Measurements from ENCODE around the gene FARSA.

FARSA gene

DNA sequence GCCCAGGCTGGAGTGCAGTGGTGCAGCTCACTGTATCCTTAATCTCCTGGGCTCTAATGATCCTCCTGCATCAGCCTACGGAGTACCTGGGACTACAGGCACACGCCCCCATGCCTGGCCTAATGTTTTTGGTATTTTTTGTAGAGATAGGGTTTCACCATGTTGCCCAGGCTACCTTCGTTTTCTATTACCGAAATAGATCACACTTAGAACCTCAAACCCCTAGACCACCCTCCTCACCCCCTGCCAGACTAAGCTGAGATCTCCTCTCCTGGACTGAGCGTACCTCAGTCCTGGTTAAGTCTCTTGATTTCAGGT lies 46.9 kb downstream of the FARSA start:
- TF ChIP-seq, protein P1, sequence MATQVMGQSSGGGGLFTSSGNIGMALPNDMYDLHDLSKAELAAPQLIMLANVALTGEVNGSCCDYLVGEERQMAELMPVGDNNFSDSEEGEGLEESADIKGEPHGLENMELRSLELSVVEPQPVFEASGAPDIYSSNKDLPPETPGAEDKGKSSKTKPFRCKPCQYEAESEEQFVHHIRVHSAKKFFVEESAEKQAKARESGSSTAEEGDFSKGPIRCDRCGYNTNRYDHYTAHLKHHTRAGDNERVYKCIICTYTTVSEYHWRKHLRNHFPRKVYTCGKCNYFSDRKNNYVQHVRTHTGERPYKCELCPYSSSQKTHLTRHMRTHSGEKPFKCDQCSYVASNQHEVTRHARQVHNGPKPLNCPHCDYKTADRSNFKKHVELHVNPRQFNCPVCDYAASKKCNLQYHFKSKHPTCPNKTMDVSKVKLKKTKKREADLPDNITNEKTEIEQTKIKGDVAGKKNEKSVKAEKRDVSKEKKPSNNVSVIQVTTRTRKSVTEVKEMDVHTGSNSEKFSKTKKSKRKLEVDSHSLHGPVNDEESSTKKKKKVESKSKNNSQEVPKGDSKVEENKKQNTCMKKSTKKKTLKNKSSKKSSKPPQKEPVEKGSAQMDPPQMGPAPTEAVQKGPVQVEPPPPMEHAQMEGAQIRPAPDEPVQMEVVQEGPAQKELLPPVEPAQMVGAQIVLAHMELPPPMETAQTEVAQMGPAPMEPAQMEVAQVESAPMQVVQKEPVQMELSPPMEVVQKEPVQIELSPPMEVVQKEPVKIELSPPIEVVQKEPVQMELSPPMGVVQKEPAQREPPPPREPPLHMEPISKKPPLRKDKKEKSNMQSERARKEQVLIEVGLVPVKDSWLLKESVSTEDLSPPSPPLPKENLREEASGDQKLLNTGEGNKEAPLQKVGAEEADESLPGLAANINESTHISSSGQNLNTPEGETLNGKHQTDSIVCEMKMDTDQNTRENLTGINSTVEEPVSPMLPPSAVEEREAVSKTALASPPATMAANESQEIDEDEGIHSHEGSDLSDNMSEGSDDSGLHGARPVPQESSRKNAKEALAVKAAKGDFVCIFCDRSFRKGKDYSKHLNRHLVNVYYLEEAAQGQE (IDR thresholded peaks at IDR 0.05; ENCODE audit: insufficient read depth in 1 of 2, low read depth in 2 of 2, low read length in 2 of 2), result no peak
- TF ChIP-seq POLR2AphosphoS5 (IDR thresholded peaks at IDR 0.05; ENCODE audit: low read depth, low read length) (no peak), SIN3A (IDR thresholded peaks at IDR 0.05; ENCODE audit: borderline replicate concordance, insufficient read depth, low read length) (no peak)

DNA sequence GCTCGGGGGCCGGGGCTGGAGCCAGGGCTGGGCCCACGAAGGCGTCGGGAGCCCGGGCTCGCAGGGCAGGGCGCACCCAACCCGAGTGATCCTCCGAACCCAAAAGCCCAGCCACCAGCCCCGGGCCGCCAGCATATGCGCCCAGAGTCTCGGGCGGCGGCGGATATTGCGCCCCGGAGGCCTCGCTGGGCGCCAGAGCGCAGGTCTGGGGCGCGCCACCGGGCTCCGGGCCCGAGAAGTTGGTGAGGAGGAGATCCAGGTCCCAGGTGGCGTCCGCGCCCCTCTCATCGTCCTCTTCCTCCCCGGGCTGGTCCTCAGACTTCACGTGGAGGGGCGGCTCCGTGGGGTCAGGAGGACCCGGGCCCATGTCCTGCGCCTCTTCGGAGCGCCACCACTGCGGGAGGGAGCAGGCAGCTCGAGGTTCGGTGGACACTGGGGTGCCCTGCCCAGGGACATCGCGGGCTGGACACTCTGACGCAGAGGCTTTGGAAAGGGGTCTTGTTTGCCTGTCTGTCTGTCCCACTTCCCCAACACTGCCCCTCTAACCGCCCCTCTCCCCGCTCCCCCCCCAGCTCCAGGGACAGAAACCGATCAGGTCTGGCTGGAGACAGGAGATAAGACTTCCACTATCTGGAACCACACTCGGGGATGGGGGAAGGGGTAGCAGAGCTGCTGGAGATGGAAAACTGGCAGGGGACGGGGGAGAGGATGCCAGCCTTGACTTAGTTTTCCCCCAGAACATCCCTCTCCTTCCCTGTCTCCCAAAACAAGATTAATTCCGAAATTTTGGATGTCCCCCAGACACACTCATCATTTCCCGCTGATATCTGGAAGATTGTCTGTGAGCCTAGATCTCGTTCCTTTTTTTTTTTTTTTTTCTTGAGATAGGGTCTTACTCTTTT lies 47.5 kb downstream of the FARSA start:
- TF ChIP-seq TAF1 (IDR thresholded peaks at IDR 0.05; ENCODE audit: borderline replicate concordance, insufficient read depth, low read length), result no peak
- TF ChIP-seq, protein P1 (IDR thresholded peaks at IDR 0.05; ENCODE audit: insufficient read depth in 1 of 2, low read depth in 2 of 2, low read length in 2 of 2), result no peak
- TF ChIP-seq POLR2AphosphoS5 (IDR thresholded peaks at IDR 0.05; ENCODE audit: low read depth, low read length), result no peak
- no peak for TF ChIP-seq SIN3A (IDR thresholded peaks at IDR 0.05; ENCODE audit: borderline replicate concordance, insufficient read depth, low read length)
- no peak for TF ChIP-seq FOXP2 (optimal IDR thresholded peaks at IDR 0.05; ENCODE audit: borderline replicate concordance, extremely low read depth, extremely low read length, insufficient read depth)

DNA sequence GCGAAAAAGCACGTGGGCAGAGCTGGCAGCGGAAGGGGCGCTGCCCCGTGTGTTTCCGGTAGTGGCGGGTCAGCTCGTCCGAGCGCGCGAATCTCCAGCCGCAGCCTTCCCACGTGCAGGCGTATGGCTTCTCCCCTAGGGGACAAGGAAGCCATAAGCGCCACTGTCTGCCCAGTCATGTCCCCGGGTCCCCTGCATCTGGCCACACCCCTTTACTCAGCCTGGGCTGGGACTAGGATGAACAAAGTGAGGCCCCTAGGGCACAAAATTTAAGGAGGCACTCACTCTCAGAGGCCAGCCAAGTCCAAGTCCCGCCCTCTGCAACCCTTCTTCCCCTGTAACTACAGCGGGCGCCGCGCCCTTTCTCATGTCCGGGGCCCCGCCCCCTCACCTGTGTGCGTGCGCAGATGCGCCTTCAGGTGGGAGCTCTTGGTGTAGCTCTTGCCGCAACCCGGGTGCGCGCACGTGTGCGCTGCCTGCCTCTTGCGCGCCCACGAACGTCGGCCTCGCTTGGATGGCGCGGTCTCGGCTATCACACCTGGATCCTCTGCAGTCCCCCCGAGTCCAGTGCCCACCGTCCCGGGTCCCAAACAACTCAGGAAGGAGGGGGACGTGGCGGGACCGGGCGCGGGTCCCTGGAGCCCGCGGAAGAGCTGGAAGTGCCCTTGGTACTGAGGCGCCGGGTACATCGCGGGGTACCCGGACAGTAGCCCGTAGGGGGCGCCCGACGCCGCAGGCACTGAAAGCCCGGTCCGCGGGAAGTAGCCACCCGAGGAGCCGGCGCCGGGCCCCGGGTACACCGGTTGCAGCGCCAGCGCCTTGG lies 48.4 kb downstream of the FARSA start:
- TF ChIP-seq, protein P1 (IDR thresholded peaks at IDR 0.05; ENCODE audit: insufficient read depth in 1 of 2, low read depth in 2 of 2, low read length in 2 of 2), result no peak
- TF ChIP-seq TAF1 (IDR thresholded peaks at IDR 0.05; ENCODE audit: borderline replicate concordance, insufficient read depth, low read length), result no peak
- TF ChIP-seq SIN3A (IDR thresholded peaks at IDR 0.05; ENCODE audit: borderline replicate concordance, insufficient read depth, low read length), result no peak
- TF ChIP-seq POLR2AphosphoS5 (IDR thresholded peaks at IDR 0.05; ENCODE audit: low read depth, low read length), result no peak
- TF ChIP-seq FOXP2 (optimal IDR thresholded peaks at IDR 0.05; ENCODE audit: borderline replicate concordance, extremely low read depth, extremely low read length, insufficient read depth), result no peak

DNA sequence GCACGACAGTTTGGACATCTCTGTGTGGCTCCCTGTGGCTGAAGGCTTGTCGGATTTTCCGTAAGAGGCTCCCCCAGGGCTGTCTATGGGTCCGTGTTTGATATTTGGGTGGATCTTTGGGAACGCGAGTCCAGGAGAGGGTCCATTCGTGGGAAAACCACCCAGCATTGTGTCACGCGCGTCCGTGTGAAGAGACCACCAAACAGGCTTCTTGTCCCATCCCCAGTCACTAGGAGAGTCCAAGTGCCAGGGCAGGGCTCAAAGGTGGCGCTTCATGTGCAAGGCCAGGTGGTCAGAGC lies 48.9 kb downstream of the FARSA start:
- TF ChIP-seq FOXP2 (optimal IDR thresholded peaks at IDR 0.05; ENCODE audit: borderline replicate concordance, extremely low read depth, extremely low read length, insufficient read depth), result no peak
- no peak for TF ChIP-seq SIN3A (IDR thresholded peaks at IDR 0.05; ENCODE audit: borderline replicate concordance, insufficient read depth, low read length)

DNA sequence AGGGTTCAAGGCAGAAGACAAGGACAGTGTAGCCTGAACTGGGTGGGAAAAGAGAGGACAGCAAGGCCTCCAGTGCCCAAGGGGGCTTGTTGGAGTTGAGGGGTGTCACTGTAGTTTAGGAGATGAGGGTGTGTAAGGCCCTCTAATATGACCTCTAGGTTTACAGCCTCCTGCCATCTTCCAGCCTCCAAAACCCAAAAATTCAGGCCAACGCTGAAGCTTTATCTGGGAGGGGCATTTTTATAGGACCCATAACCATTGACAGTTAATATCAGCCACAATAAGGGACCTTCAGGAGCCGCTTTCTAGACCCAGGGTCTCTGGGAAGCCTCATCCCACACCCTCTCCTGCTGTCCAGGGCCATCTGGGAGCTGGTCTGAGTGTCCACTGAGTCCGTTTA lies 49.3 kb downstream of the FARSA start:
- TF ChIP-seq FOXP2 (optimal IDR thresholded peaks at IDR 0.05; ENCODE audit: borderline replicate concordance, extremely low read depth, extremely low read length, insufficient read depth) (no peak), TAF1 (IDR thresholded peaks at IDR 0.05; ENCODE audit: borderline replicate concordance, insufficient read depth, low read length) (no peak), POLR2AphosphoS5 (IDR thresholded peaks at IDR 0.05; ENCODE audit: low read depth, low read length) (no peak), SIN3A (IDR thresholded peaks at IDR 0.05; ENCODE audit: borderline replicate concordance, insufficient read depth, low read length) (no peak)
- TF ChIP-seq, protein P1 (IDR thresholded peaks at IDR 0.05; ENCODE audit: insufficient read depth in 1 of 2, low read depth in 2 of 2, low read length in 2 of 2), result no peak
